HFF-Myc (cell line): ENCODE data around the gene GNAI1.

Source experiments
- DNase-seq: peaks from one replicate; pipeline ENCODE4 v3.0.0-alpha.2; 2011; ENCODE audit warnings: low read depth; ENCODE audit errors: extremely low read depth
- H3K4me3 ChIP-seq: replicated peaks from 2 replicates; pipeline ENCODE4 v1.5.1; 2011; ENCODE audit warnings: low read depth, mild to moderate bottlenecking, control low read depth, low read length
- TF ChIP-seq, protein P1 (sequence below): IDR thresholded peaks from 2 replicates; pipeline ENCODE4 v1.5.1; 2012; ENCODE audit warnings: mild to moderate bottlenecking, low read depth, low read length, control low read depth; ENCODE audit errors: missing control alignments

Gene GNAI1

DNA sequence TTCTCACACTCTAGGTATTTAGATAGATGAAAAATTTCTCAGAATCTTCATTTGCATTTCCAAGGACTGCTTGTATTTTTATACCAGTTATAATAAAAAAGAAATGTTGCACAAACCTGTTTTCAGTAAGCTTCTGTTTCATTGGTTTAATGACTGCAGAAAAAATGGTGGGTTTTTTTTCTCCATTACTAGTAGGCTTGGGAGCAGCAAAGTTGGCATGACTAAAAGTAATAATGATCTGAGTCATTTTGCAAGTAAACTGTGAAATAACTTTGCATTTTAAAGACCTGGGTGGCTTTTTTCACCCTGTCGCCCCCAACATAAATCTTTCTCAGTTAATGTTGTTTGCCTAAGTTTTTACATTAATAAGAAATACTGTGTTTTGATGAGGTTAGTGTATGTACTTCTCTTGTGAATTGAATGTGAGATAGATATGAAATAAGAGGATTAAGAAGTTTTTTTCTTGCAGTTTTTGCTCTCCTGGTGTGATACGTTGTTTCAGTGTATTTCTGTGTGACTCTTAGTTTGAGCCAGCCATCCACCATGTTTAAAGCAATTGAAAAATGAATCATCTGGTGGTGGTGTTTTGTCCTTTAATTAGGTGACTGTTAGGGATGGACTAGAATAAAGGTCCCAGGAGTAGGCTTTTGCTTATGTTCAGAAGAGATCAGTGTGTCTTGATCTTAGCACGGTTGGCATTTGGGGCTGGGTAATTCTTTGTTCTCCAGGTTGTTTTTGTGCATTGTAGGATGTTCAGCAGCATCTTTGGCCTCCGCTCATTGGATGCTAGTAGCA, 1.8 kb downstream of the GNAI1 start:
- TF ChIP-seq, protein P1, sequence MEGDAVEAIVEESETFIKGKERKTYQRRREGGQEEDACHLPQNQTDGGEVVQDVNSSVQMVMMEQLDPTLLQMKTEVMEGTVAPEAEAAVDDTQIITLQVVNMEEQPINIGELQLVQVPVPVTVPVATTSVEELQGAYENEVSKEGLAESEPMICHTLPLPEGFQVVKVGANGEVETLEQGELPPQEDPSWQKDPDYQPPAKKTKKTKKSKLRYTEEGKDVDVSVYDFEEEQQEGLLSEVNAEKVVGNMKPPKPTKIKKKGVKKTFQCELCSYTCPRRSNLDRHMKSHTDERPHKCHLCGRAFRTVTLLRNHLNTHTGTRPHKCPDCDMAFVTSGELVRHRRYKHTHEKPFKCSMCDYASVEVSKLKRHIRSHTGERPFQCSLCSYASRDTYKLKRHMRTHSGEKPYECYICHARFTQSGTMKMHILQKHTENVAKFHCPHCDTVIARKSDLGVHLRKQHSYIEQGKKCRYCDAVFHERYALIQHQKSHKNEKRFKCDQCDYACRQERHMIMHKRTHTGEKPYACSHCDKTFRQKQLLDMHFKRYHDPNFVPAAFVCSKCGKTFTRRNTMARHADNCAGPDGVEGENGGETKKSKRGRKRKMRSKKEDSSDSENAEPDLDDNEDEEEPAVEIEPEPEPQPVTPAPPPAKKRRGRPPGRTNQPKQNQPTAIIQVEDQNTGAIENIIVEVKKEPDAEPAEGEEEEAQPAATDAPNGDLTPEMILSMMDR: no peak
- peak overlapping the region; percentile 61 for H3K4me3 ChIP-seq
- DNase-seq: no peak

DNA sequence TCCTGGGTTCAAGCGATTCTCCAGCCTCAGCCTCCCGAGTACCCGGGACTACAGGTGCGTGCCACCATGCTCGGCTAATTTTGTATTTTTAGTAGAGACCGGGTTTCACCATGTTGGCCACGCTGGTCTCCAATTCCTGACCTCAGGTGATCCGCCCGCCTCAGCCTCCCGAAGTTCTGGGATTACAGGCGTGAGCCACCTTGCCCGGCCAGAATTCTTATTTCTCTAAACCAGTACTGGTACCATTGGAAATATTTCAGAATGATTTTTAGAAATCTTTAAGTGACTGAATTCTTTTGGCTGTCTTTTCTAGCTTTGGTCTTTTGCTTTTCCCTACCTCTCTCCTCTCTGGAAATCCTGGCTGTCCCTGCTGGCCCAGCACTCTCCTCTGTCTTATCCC, 2.8 kb downstream of the GNAI1 start:
- TF ChIP-seq, protein P1: no peak
- no peak for DNase-seq
- H3K4me3 ChIP-seq: 0 out of 2 replicates have a peak overlapping the region, but pooled peaks have one; percentile 7

DNA sequence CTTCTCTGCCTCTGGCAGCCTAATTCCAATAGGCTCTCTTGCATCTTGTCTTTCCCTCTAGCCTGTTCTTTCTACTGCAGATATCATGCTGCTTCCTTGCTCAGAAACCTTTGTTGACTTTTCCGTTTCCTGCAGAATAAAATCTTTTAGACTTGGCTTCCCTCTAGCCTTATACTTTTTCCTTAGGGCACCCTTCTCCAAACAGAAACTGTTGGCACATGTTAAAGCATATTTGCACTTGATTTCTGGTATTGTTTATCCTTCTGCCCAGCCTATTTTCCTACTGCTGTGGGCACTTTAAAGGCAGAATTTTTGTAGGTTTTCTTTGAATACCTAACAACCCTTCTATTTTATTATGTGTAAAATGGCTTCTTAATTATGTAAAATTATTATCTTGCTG, 4.6 kb downstream of the GNAI1 start:
- no peak overlapping the region for H3K4me3 ChIP-seq
- no peak for DNase-seq
- TF ChIP-seq, protein P1: no peak

DNA sequence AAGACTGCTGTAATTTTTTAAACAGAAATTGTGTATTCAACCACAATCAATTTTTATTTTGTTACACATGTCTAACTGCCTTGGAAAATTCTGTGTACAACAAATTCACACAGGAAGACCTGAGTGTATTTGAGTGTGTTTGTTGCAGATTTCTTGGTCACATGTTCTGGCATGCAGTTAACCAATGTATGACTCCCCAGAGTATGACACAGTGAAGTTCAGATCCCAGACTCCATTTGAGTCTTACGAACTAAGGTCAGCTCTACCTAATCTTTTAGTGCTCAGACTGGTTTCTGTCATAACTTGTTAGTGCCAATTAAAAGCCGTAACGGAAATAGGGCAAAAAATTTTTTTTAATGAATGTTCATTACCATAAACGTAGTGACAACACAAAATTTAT, 5.8 kb downstream of the GNAI1 start:
- DNase-seq: no peak
- TF ChIP-seq, protein P1: no peak
- H3K4me3 ChIP-seq: no peak overlapping the region

DNA sequence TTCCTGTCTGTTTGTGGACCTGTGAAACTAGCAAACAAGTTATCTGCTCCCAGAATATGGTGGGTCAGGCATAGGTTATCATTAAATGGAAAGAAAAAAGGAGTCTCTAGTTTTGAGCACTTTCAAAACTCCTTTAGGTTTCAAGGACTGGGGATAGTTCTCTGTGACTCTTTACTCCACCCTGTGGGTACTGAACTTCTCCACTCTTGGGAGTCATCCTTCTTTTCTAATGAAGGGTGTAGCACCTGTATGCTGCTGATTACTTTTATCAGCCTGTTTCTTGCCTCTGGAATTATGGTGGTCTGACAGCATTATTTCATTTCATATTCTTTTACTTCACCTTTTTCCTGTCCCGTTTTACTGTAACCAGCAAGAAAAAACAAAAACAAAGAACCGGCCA, 6.7 kb downstream of the GNAI1 start:
- DNase-seq: no peak
- TF ChIP-seq, protein P1: no peak
- no peak overlapping the region for H3K4me3 ChIP-seq

DNA sequence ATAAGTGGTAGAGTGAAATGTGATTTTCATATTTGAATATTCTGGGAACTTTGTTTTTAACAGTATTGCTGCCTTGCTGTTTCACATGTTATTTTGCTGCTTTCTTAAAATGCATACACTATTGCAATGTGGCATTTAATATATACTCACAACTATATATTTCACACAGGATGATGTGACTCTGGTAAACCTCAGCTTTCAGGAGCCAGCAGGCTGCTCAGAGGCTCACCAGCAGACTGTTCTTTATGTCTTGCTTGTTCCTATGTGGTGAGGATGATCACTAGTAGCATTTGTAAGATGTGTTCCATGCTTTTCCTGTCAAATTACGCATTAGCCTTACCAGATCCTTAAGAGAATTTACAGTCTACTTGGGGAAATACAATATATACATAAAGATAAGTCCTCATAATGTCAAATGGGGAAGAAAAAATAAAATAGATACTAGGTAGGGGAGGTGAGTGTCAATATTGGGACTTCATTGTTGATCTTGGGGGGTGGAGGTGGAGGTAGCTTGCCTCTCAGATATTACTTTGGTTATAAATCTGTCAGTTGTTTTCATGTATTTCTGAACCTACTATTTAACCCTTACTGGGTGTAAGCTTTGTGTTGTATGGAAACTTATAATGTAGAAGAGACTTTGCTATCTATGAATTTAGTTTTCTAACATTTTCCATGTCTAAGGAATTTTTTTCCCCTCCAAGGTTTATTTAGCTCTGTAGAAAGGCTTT, 8.4 kb downstream of the GNAI1 start:
- no peak overlapping the region for H3K4me3 ChIP-seq
- DNase-seq: no peak
- TF ChIP-seq, protein P1: no peak
